Astrocyte (in vitro differentiated cells and primary cell): Measurements from ENCODE around the gene GPATCH1. TPM values are rescaled to one million over a fixed set of nuclear protein-coding genes. Genes with fewer than 3 reads are reported as not detected.
A peak's percentile ranks its signal among the peaks of the same experiment; 100 is the strongest.

Experiments
- DNase-seq: peaks from one replicate; pipeline ENCODE4 v3.0.0-alpha.2; 2010; ENCODE audit warnings: low read depth
- FAIRE-seq: peaks from 2 replicates; lab custom pipeline; 2011; peaks lifted over from hg19 to GRCh38; lab: Jason Lieb, UNC
- H2AFZ ChIP-seq: 2 replicates; pipeline ENCODE4 v1.6.0; 2012; ENCODE audit warnings: low read depth, low read length, inconsistent platforms
- H3K27ac ChIP-seq: 2 replicates; pipeline ENCODE4 v1.5.1; 2011; ENCODE audit warnings: low read depth, low read length, inconsistent platforms
- H3K27me3 ChIP-seq: 2 replicates; pipeline ENCODE4 v1.6.0; 2011; ENCODE audit warnings: low read length, inconsistent platforms; ENCODE audit not compliant: insufficient read depth
- H3K36me3 ChIP-seq: 2 replicates; pipeline ENCODE4 v1.5.1; 2011; ENCODE audit warnings: low read length, inconsistent platforms; ENCODE audit not compliant: insufficient read depth
- H3K4me1 ChIP-seq: 2 replicates; pipeline ENCODE4 v1.5.1; 2011; ENCODE audit warnings: low read length, inconsistent platforms; ENCODE audit not compliant: insufficient read depth
- H3K4me2 ChIP-seq: 2 replicates; pipeline ENCODE4 v1.6.0; 2012; ENCODE audit warnings: low read length, inconsistent platforms
- H3K4me3 ChIP-seq: 2 replicates; pipeline ENCODE4 v1.5.1; 2011; ENCODE audit warnings: low read depth, mild to moderate bottlenecking, low read length, inconsistent platforms; ENCODE audit not compliant: insufficient read depth
- H3K79me2 ChIP-seq: 2 replicates; pipeline ENCODE4 v1.6.0; 2012; ENCODE audit warnings: mild to moderate bottlenecking, low read length, inconsistent platforms; ENCODE audit not compliant: insufficient read depth
- H3K9ac ChIP-seq: 2 replicates; pipeline ENCODE4 v1.6.0; 2012; ENCODE audit warnings: mild to moderate bottlenecking, low read length, inconsistent platforms
- H3K9me3 ChIP-seq: 2 replicates; pipeline ENCODE4 v1.5.1; 2012; ENCODE audit warnings: low read depth, mild to moderate bottlenecking, low read length, inconsistent platforms; ENCODE audit not compliant: insufficient read depth
- H4K20me1 ChIP-seq: 2 replicates; pipeline ENCODE4 v1.6.0; 2012; ENCODE audit warnings: low read length, inconsistent platforms; ENCODE audit not compliant: insufficient read depth
- H3K27ac Mint-ChIP-seq: one replicate; pipeline ENCODE4 v1.8.0; 2021; ENCODE audit warnings: mild to moderate bottlenecking, mixed read lengths; ENCODE audit not compliant: unreplicated experiment
- H3K27me3 Mint-ChIP-seq: one replicate; pipeline ENCODE4 v1.8.0; 2021; ENCODE audit warnings: low read depth, mixed read lengths; ENCODE audit not compliant: unreplicated experiment
- H3K36me3 Mint-ChIP-seq: one replicate; pipeline ENCODE4 v1.8.0; 2021; ENCODE audit warnings: low read depth, mixed read lengths; ENCODE audit not compliant: unreplicated experiment
- H3K4me1 Mint-ChIP-seq: one replicate; pipeline ENCODE4 v1.8.0; 2021; ENCODE audit warnings: low read depth, mixed read lengths; ENCODE audit not compliant: unreplicated experiment
- H3K4me3 Mint-ChIP-seq: one replicate; pipeline ENCODE4 v1.8.0; 2021; ENCODE audit warnings: mild to moderate bottlenecking, moderate library complexity, mixed read lengths; ENCODE audit not compliant: unreplicated experiment
- H3K9me3 Mint-ChIP-seq: one replicate; pipeline ENCODE4 v1.8.0; 2021; ENCODE audit warnings: mild to moderate bottlenecking, mixed read lengths; ENCODE audit not compliant: unreplicated experiment
- CTCF ChIP-seq: IDR thresholded peaks from 2 replicates; pipeline ENCODE4 v1.5.1; 2011; ENCODE audit warnings: low read depth, mild to moderate bottlenecking, inconsistent platforms, low read length, moderate library complexity; ENCODE audit not compliant: insufficient read depth
- EZH2 ChIP-seq: IDR thresholded peaks from 2 replicates; pipeline ENCODE4 v1.6.1; 2012; ENCODE audit warnings: mild to moderate bottlenecking, low read length, inconsistent platforms; ENCODE audit not compliant: insufficient read depth
- total RNA-seq: library from RNA; stranded (reverse); gene quantifications from 2 replicates; pipeline ENCODE4 v1.2.1, GENCODE V29; 2021

Gene GPATCH1
- total RNA-seq, 1 donor from 2014 or later, result 6.1 TPM

- peak overlapping the region; percentile 87 for H3K4me3 Mint-ChIP-seq
- H3K4me1 ChIP-seq, result peaks cover 9% of the 10 kb centered on the region
- H3K79me2 ChIP-seq, result peaks cover 5% of the 10 kb centered on the region
- FAIRE-seq (no peak), DNase-seq (no peak)
- H3K36me3 Mint-ChIP-seq, result no peaks in the 10 kb centered on the region
- no peak for TF ChIP-seq CTCF
- TF ChIP-seq EZH2, result peak; percentile 90
- H3K9ac ChIP-seq, result peak overlapping the region; percentile 35
- peak overlapping the region; percentile 66 for H3K27ac Mint-ChIP-seq
- H3K9me3 Mint-ChIP-seq, result no peaks in the 10 kb centered on the region
- H3K36me3 ChIP-seq, result no peaks in the 10 kb centered on the region
- H3K9me3 ChIP-seq, result no peaks in the 10 kb centered on the region
- H3K27me3 Mint-ChIP-seq, result peaks cover 1% of the 10 kb centered on the region
- peaks cover 19% of the 10 kb centered on the region for H4K20me1 ChIP-seq
- no peaks in the 10 kb centered on the region for H3K4me1 Mint-ChIP-seq
- peak overlapping the region; percentile 46 for H3K4me3 ChIP-seq
- no peak overlapping the region for H3K27ac ChIP-seq
- H3K27me3 ChIP-seq, result no peaks in the 10 kb centered on the region
- peak overlapping the region; percentile 41 for H2AFZ ChIP-seq
- peak overlapping the region; percentile 82 for H3K4me2 ChIP-seq
Observed at GRCh38 chr19:33063753-33064457, 17.1 kb upstream of the GPATCH1 start.

- H3K4me3 Mint-ChIP-seq, result peak overlapping the region; percentile 87
- no peak for FAIRE-seq
Observed at GRCh38 chr19:33064458-33064791, 16.6 kb upstream of the GPATCH1 start.

More at GRCh38 chr19:33064458-33064791, 16.6 kb upstream of the GPATCH1 start:
- no peak for DNase-seq
- H3K27ac ChIP-seq, result no peak overlapping the region
- H3K4me3 ChIP-seq, result peak overlapping the region; percentile 46
- H3K4me2 ChIP-seq, result peak overlapping the region; percentile 82
- Mint-ChIP-seq H3K27ac (no peak overlapping the region), H3K9me3 (no peaks in the 10 kb centered on the region), H3K4me1 (no peaks in the 10 kb centered on the region), H3K36me3 (no peaks in the 10 kb centered on the region), H3K27me3 (peaks cover 1% of the 10 kb centered on the region)
- peaks cover 5% of the 10 kb centered on the region for H3K79me2 ChIP-seq
- no peaks in the 10 kb centered on the region for H3K9me3 ChIP-seq
- H3K4me1 ChIP-seq, result peaks cover 9% of the 10 kb centered on the region
- no peak for TF ChIP-seq EZH2
- no peak for TF ChIP-seq CTCF
- no peaks in the 10 kb centered on the region for H3K27me3 ChIP-seq
- no peaks in the 10 kb centered on the region for H3K36me3 ChIP-seq
- no peak overlapping the region for H2AFZ ChIP-seq
- H3K9ac ChIP-seq, result no peak overlapping the region
- H4K20me1 ChIP-seq, result peaks cover 18% of the 10 kb centered on the region
